ENCODE results near the gene RYR1.

GRCh38 chr19:38562096-38562495 is 128.6 kb downstream of the RYR1 start:
- no peak for TF ChIP-seq CTCF (IDR thresholded peaks at IDR 0.05; ENCODE audit: low read depth, low read length)
- no peak for TF ChIP-seq EZH2phosphoT487 (IDR thresholded peaks at IDR 0.05; ENCODE audit: low read depth)

Measured in OCI-LY3 (cell line).